ENCODE results near the gene NAALADL2. TPM values are rescaled to one million over a fixed set of nuclear protein-coding genes. Genes with fewer than 3 reads are reported as not detected.

Gene NAALADL2
- total and polyA plus RNA-seq, 2 donors (not counting 1 experiment from before 2014, with no cell fraction given): not detected

GRCh38 chr3:175558261-175558660 is 699.1 kb downstream of the NAALADL2 start:
- POLR2A ChIA-PET: no interaction called here
- 80% methylated on average over 1 of the region's 1 CpG for WGBS (ENCODE audit: insufficient coverage)
- Histone ChIP-seq H4K20me1 (ENCODE audit: control insufficient read depth, insufficient read depth, low read length, poor library complexity, severe bottlenecking) (no peaks in the 10 kb centered on the region), H3K4me2 (replicated peaks; ENCODE audit: low read depth, low read length, poor library complexity, severe bottlenecking) (no peak overlapping the region), H3K9ac (ENCODE audit: low read length) (no peak overlapping the region), H3K4me1 (ENCODE audit: control insufficient read depth in 2 of 2, insufficient read depth in 2 of 2, low read length in 2 of 2) (no peaks in the 10 kb centered on the region), H3K27ac (ENCODE audit: low read length in 2 of 2) (no peak overlapping the region), H3K27me3 (replicated peaks in 1 of 4; ENCODE audit: control extremely low read depth in 1 of 4, control insufficient read depth in 3 of 4, insufficient read depth in 4 of 4, low read length in 3 of 4) (no peaks in the 10 kb centered on the region), H2AFZ (ENCODE audit: insufficient read depth, low read depth, low read length, poor library complexity, severe bottlenecking) (no peak overlapping the region), H3K9me3 (ENCODE audit: control extremely low read depth in 1 of 3, control insufficient read depth in 2 of 3, insufficient read depth in 1 of 3, low read length in 2 of 3) (peaks cover 0 to 4% (median 0%) of the 10 kb centered on the region in 3 donors), H3K79me2 (ENCODE audit: control insufficient read depth, insufficient read depth, low read length) (no peaks in the 10 kb centered on the region), H3K4me3 (ENCODE audit: control extremely low read depth in 1 of 5, extremely low read depth in 1 of 5, insufficient read depth in 1 of 5, low read depth in 2 of 5, low read length in 4 of 5) (no peak overlapping the region), H3K36me3 (replicated peaks in 1 of 2; ENCODE audit: control extremely low read depth in 1 of 2, control insufficient read depth in 1 of 2, extremely low read depth in 1 of 2, insufficient read depth in 2 of 2, low read length in 1 of 2) (no peaks in the 10 kb centered on the region)
- no peaks in the 10 kb centered on the region for H3K4me1 Mint-ChIP-seq
- intact Hi-C loops (cut with micrococcal nuclease): no loop called here
- no peak overlapping the region for H3K27ac Mint-ChIP-seq
- TF ChIP-seq CTCF (IDR thresholded peaks at IDR 0.05) (no peak), EZH2 (IDR thresholded peaks at IDR 0.05; ENCODE audit: borderline replicate concordance, insufficient read depth, low read depth, low read length, poor library complexity, severe bottlenecking) (no peak)
- no peak overlapping the region for H3K4me3 Mint-ChIP-seq
- no peaks in the 10 kb centered on the region for H3K27me3 Mint-ChIP-seq
- DNase-seq (no peak), ATAC-seq (ENCODE audit: low read depth) (no peak)
- H3K9me3 Mint-ChIP-seq (ENCODE audit: insufficient read depth): peaks cover 3% of the 10 kb centered on the region
- CTCF ChIA-PET: interaction anchor here (0.7 kb wide), 1 partner anchor 369 kb away, joined by 3 read pairs; no protein-coding TSS in a partner anchor

- intact Hi-C loops (cut with micrococcal nuclease): no loop called here
- CTCF ChIA-PET: no interaction called here
- H3K79me2 ChIP-seq (ENCODE audit: control insufficient read depth, insufficient read depth, low read length): no peaks in the 10 kb centered on the region
Observed at GRCh38 chr3:175564363-175564762, 705.2 kb downstream of the NAALADL2 start.

More at GRCh38 chr3:175564363-175564762, 705.2 kb downstream of the NAALADL2 start:
- Histone ChIP-seq H3K9me3 (ENCODE audit: control extremely low read depth in 1 of 3, control insufficient read depth in 2 of 3, insufficient read depth in 1 of 3, low read length in 2 of 3) (peaks cover 0 to 1% (median 0%) of the 10 kb centered on the region in 3 donors), H3K4me1 (ENCODE audit: control insufficient read depth in 2 of 2, insufficient read depth in 2 of 2, low read length in 2 of 2) (no peaks in the 10 kb centered on the region), H4K20me1 (ENCODE audit: control insufficient read depth, insufficient read depth, low read length, poor library complexity, severe bottlenecking) (no peaks in the 10 kb centered on the region), H3K27me3 (replicated peaks in 1 of 4; ENCODE audit: control extremely low read depth in 1 of 4, control insufficient read depth in 3 of 4, insufficient read depth in 4 of 4, low read length in 3 of 4) (no peaks in the 10 kb centered on the region), H3K9ac (ENCODE audit: low read length) (no peak overlapping the region), H2AFZ (ENCODE audit: insufficient read depth, low read depth, low read length, poor library complexity, severe bottlenecking) (no peak overlapping the region), H3K27ac (ENCODE audit: low read length in 2 of 2) (no peak overlapping the region), H3K4me2 (replicated peaks; ENCODE audit: low read depth, low read length, poor library complexity, severe bottlenecking) (no peak overlapping the region), H3K36me3 (replicated peaks in 1 of 2; ENCODE audit: control extremely low read depth in 1 of 2, control insufficient read depth in 1 of 2, extremely low read depth in 1 of 2, insufficient read depth in 2 of 2, low read length in 1 of 2) (no peaks in the 10 kb centered on the region), H3K4me3 (ENCODE audit: control extremely low read depth in 1 of 5, extremely low read depth in 1 of 5, insufficient read depth in 1 of 5, low read depth in 2 of 5, low read length in 4 of 5) (no peak overlapping the region)
- TF ChIP-seq EZH2 (IDR thresholded peaks at IDR 0.05; ENCODE audit: borderline replicate concordance, insufficient read depth, low read depth, low read length, poor library complexity, severe bottlenecking) (no peak), CTCF (IDR thresholded peaks at IDR 0.05) (no peak)
- Mint-ChIP-seq H3K9me3 (ENCODE audit: insufficient read depth) (no peaks in the 10 kb centered on the region), H3K27ac (no peak overlapping the region), H3K4me3 (no peak overlapping the region), H3K4me1 (no peaks in the 10 kb centered on the region), H3K27me3 (no peaks in the 10 kb centered on the region)
- no peak for DNase-seq
- POLR2A ChIA-PET: no interaction called here
- ATAC-seq (ENCODE audit: low read depth): no peak

Measured in B cell (primary cell).